ENCODE measurements around the gene SLC16A10. TPM values are rescaled to one million over a fixed set of nuclear protein-coding genes. Genes with fewer than 3 reads are reported as not detected.
"Not testable (repeated sequence)": the region's sequence is repeated elsewhere in the genome, so short reads cannot be mapped to it uniquely, and the experiment has no call there.

Gene SLC16A10
- total RNA-seq, 1 donor from 2014 or later = 20.8 TPM

DNA sequence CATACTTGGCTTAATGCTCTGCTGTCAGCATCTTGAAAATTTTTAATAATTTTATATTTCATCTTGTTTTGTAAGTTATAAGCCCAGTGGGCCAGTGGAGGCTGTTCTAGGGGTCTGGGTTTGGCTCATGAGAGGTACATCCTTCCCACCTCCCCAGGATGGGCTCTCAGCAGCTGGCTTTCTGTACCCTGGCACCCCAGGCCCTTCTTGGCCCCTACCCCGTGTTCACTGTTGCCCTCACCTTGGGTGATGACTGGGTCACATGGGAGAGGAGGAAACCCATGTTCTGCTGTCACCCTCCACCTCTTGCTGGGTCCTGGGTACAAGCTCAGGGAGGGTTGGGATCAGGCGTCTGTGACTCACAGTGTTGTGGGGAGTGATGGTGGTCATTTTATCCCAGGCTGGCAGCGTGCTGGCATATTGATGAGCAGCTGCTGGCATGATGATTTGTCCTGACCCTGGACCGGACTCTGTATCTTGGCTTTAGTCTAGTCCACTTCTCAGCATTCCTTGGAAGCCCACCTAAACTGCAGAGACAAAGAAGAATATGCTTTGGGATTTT, 34.6 kb downstream of the SLC16A10 start:
- ATAC-seq = no peak
- intact Hi-C loops (cut with micrococcal nuclease) = no loop called here
- no peak for DNase-seq

DNA sequence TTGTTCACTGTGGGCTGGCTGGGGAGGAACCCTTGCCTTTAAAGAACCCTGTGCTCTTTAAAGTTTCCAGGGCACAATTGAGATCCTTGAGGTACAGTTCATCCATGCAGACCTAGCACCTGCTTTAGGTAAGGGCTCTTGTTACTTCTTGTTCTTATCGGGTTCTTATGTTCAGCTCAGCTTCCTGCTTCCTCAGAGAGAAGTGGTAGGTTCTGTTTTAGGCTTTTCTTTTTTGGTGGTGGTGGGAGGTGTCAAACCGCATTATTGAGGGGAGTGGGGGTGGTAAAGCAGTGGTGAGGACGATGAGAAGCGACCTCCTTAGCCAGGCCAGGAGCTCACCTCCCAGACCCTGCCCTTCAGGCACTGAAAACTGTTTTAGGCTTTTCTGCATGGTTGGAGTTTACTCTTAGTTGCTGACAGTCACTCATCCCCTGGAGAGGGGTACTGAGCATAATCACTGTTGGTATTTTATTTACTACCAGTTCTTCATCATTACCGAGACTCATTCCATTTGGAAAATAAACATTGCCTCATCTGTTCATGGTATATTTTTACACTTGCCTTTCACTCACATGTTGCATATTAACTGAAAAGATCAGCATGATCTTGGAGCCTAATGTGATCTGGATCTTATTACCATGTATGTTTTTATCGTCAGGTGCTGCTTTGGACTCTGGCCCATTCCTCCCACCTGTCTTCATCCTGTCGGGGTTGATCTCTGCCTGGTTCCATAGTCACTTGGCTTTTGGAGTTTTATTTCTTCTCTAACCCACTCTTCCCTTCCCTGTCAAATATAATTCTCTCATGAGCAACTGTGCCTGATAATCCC, 35.4 kb downstream of the SLC16A10 start:
- DNase-seq (no peak), ATAC-seq (no peak)
- intact Hi-C loops (cut with micrococcal nuclease) = no loop called here

DNA sequence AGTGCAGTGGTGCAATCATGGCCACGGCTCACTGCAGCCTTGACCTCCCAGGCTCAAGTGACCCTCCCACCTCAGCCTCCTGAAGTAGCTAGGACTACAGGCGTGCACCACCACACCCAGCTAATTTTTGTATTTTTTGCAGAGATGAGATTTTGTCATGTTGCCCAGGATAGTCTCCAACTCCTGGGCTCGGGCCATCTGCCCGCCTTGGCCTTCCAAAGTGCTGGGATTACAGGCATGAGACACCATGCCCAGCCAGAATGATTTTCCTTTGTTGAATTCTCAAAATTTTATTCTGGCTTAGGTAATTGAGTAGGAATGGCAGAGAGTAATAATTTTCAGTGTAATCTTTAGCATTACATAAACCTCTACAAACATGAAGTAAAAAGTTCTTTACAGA, 37.1 kb downstream of the SLC16A10 start:
- ATAC-seq (no peak), DNase-seq (no peak)
- intact Hi-C loops (cut with micrococcal nuclease) = no loop called here

DNA sequence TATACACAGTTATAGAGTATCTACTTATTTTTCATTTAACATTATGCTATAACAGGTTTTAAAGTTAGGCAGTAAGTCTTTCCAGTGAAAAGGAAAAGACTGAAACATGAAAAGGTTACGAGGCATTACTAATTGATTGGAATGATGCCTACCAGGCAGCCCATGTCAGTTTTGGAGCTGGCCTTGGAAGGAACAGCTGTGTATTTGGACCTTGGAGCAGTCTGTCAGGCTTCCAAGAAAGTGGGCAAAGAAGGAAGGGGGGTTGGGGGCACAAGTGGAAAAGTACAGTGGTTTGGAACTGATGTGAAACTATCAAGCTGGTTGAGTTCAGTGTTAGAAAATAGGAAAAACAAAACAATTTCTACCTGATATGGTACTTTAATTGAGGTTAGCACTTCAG, 41.7 kb downstream of the SLC16A10 start:
- DNase-seq (peak; percentile 29), ATAC-seq (peak; percentile 93)
- intact Hi-C loops (cut with micrococcal nuclease) = no loop called here

DNA sequence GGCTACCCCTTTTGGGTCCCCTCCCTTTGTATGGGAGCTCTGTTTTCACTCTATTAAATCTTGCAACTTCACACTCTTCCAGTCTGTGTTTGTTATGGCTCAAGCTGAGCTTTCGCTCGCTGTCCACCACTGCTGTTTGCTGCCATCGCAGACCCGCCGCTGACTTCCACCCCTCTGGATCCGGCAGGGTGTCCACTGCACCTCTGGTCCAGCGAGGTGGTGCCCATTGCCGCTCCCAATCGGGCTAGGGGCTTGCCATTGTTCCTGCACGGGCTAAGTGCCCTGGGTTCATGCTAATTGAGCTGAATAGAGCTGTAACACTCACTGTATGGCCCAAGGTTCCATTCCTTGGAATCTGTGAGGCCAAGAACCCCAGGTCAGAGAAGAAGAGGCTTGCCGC, 43.7 kb downstream of the SLC16A10 start:
- ATAC-seq; intact Hi-C loops (cut with micrococcal nuclease); DNase-seq: not testable (repeated sequence)

DNA sequence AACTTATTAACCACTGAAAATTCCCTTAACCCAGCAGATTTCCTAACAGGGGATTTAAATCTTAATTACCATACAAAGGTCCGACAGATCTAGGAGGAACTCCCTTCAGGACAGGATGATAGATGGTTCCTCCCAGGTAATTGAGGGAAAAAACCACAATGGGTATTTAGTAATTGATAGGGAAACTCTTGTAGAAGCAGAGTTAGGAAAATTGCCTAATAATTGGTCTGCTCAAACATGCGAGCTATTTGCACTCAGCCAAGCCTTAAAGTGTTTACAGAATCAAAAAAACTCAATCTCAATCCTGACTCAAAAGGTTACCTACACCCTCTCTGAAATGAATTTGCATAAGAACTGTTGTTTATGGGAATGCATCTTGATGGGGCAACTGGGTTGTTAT, 45.4 kb downstream of the SLC16A10 start:
- DNase-seq; intact Hi-C loops (cut with micrococcal nuclease); ATAC-seq: not testable (repeated sequence)

DNA sequence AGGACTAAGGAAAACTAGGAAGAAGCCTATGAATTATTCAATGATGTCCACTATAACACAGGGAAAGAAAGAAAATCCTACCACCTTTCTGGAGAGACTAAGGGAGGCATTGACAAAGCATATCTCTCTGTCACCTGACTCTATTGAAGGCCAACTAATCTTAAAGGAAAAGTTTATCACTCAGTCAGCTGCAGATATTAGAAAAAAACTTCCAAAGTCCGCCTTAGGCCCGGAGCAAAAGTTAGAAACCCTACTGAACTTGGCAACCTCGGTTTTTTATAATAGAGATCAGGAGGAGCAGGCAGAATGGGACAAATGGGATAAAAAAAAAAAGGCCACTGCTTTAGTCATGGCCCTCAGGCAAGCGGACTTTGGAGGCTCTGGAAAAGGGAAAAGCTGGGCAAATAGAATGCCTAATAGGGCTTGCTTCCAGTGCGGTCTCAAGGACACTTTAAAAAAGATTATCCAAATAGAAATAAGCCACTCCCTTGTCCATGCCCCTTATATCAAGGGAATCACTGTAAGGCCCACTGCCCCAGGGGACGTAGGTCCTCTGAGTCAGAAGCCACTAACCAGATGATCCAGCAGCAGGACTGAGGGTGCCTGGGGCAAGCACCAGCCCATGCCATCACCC, 47.0 kb downstream of the SLC16A10 start:
- intact Hi-C loops (cut with micrococcal nuclease); DNase-seq; ATAC-seq: not testable (repeated sequence)

DNA sequence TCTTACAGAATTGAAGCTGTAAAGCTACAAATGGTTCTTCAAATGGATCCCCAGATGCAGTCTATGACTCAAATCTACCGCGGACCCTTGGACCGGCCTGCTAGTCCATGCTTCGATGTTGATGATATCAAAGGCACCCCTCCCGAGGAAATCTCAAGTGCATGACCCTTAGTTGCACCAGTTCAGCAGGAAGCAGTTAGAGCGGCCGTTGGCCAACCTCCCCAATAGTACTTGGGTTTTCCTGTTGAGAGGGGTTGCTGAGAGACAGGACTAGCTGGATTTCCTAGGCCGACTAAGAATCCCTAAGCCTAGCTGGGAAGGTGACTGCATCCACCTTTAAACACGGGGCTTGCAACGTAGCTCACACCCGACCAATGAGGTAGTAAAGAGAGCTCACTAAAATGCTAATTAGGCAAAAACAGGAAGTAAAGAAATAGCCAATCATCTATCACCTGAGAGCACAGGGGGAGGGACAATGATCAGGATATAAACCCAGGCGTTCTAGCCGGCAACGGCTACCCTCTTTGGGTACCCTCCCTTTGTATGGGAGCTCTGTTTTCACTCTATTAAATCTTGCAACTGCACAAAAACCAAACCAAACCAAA, 50.3 kb downstream of the SLC16A10 start:
- ATAC-seq; intact Hi-C loops (cut with micrococcal nuclease); DNase-seq: not testable (repeated sequence)

DNA sequence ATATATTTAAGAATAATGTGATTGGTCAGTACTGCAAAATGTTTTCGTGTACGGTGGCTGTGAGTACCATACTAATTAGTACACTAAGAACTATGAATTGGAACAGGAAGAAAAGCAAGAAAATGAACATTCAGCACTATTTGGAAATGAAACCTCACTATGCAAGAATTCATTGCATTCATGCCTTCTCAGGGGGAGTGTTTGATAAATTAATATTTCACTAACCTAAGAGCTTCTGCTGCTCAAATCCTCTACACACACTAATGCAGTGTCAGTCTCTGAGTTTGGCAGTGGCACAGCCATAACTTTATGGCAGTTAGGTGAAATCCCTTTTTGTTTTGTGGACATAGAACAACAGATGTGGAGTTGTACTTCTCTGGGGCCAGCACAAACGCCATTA, 60.1 kb downstream of the SLC16A10 start:
- no peak for ATAC-seq
- intact Hi-C loops (cut with micrococcal nuclease) = no loop called here
- DNase-seq = no peak

DNA sequence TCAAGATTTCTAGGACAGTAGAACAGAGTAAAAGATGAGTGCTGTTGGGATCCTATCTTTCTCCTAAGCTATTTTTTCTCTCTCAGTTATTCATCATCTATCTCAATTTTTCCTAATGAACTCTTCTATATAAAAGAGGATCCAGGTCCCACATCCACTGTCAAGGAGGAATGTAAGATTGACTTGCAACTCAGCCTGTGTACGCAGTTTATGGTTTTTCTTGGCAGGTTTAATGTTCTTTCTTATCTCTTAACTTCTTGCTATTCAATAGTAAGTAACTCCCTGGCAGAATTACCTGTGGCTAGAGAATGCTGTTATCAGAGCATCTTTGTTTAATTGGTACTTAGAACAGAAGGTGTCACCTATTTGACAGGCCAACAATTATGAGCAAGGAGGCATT, 60.8 kb downstream of the SLC16A10 start:
- ATAC-seq (no peak), DNase-seq (no peak)
- intact Hi-C loops (cut with micrococcal nuclease) = no loop called here

DNA sequence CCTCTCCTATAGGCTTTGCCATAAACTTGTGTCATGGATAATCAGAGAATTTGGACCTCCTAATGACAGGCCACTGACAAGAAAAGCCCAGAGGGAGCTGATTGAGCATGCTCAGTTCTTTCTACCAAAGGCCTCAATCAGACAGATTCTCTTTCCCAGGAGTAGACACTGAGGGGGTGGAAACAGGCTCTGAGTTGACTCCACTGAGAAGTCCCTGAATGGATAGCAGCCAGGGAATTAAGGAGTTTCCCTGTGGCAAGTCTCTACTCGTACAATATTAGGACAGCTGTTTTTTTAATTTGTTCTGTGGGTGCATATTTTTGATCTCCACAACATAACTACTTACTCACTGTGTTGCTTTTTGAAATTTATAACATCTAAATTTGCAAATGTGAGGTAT, 63.3 kb downstream of the SLC16A10 start:
- ATAC-seq (no peak), DNase-seq (no peak)
- intact Hi-C loops (cut with micrococcal nuclease) = no loop called here

DNA sequence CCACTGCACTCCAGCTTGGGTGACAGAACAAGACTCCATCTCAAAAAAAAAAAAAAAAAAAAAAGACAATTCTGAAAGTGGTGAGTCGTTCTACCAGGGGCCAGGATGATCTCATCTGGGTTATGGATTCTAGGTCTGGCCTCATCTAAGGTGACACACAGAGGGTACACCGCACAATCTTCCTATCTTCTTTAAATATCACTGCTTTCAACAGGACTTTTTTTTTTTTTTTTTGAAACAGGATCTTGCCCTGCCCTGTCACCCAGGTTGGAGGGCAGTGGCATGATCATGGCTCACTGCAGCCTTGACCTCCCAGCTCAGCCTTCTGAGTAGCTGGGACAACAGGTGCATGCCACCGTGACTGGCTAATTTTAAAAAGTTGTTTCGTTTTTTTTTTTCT, 67.7 kb downstream of the SLC16A10 start:
- intact Hi-C loops (cut with micrococcal nuclease) = no loop called here
- no peak for ATAC-seq

DNA sequence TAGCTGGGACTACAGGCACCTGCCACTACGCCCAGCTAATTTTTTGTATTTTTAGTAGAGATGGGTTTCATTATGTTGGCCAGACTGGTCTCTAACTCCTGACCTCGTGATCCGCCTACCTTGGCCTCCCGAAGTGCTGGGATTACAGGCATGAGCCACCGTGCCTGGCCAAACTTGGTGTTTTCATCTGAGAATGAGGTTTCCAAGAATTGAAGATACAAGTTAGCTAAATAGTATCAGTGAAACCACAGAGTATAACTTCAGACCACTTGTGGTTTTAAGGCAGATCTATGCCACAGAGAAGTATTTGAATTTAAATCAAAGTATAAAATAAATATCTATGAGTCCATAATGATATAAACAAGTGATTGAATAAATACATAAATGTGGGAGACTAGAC, 70.1 kb downstream of the SLC16A10 start:
- ATAC-seq = no peak
- intact Hi-C loops (cut with micrococcal nuclease) = no loop called here
- DNase-seq = no peak

More for the DNA sequence above, 67.7 kb downstream of the SLC16A10 start:
- no peak for DNase-seq

DNA sequence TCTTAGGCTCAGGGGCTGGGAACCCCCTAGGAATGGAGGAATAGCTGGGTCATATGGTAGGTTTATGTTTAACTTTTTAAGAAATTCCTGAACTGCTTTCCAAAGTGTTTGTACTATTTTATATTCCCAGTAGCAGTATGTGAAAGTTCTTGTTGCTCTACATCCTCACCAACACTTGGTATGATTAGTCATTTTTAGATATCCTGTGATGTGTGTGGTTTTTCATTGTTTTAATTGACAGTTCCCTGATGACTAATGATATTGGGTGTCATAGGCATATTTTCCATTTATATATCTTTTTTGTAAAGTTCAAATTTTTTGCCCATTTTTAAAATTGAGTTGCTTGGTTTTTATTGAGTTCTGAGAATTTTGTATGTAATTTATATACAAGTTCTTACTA, 72.3 kb downstream of the SLC16A10 start:
- no peak for ATAC-seq

DNA sequence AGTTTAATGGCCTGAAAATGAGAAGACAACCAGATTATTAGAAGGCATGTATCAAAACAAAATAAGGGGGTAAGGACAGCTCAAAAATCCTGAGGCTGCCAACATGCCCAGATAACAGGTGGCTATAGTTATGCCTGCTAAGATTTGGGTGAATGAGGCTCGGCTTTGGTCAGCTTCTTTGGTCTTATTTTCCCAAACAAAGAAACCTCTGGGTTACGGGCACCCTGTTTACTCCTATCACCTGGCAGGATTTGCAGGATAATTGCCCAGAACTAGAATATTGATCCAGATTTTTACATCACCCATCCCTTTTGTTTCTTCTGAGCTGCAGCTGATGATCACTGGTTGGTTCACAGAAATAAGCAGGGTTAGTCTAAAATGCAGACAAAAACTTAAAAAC, 74.3 kb downstream of the SLC16A10 start:
- DNase-seq (no peak), ATAC-seq (no peak)
- intact Hi-C loops (cut with micrococcal nuclease) = no loop called here

More for the DNA sequence above, 72.3 kb downstream of the SLC16A10 start:
- intact Hi-C loops (cut with micrococcal nuclease) = no loop called here
- no peak for DNase-seq

DNA sequence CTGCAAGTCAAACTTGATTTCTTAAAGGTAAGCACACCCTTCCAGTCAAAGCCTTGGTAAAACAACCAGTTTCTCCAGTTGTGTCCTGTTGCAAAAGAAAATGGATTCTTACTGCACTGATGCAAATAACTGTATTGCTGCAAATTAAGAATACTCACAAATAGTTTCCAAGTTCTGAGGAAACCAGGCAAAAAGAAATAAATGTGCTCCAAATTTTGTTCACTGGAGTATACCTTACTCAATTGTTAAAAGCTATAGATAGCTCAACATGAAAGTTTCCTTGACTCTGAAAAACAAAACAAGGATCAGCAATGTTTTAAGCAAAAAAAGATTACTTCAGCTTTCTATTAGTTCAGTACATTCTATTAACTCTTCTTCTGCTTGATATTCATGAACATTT, 75.2 kb downstream of the SLC16A10 start:
- DNase-seq (no peak), ATAC-seq (no peak)
- intact Hi-C loops (cut with micrococcal nuclease) = no loop called here

DNA sequence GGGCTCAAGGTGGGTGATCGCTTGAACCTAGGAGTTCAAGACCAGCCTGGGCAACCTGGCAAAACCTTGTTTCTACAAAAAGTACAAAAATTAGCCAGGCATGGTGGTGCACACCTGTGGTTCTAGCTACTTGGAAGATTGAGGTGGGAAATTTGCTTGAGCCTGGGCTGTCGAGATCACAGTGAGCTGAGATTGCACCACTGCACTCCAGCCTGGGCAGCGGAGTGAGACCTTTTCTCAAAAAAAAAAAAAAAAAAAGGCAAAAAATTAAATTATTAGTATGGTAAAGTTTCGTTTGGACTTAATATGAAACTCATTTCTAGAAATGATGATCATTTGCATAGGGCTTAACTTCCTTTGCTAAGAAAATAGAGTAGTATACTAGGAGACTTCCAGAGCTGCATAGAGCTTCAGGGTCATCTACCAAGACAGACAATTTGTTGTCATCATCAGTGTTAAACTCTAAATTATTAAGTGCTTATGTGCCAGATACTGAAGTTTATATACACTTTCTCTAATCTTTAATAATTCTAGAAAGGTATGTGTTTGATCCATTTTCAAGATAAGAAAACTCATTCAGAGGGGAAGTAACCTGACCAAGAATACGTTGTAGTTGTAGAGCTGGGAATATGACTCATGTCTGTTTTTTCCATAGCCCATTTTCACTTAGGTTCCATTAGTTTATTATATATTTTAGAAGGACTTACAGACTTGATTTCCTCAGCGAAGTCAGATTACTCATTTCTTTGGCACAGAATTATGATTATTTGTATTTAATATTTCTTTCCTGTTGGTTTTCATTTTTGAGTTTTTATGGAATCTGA, 84.5 kb downstream of the SLC16A10 start:
- intact Hi-C loops (cut with micrococcal nuclease) = no loop called here
- ATAC-seq (no peak), DNase-seq (no peak)

DNA sequence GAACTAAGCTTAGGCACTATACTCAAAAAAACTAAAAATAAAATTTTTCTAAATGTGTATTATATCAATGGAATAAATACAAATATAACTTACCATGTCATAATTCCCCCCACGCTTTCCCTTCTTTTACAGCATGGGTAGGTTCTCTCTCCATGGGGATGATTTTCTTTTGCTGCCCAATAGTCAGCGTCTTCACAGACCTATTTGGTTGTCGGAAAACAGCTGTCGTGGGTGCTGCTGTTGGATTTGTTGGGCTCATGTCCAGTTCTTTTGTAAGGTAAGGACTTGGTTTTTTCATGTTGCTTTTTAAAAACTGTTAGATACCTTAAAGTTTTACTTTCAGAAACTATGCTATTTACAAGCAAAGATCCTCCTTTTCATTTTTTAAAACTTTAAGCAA, 85.3 kb downstream of the SLC16A10 start:
- no peak for DNase-seq
- intact Hi-C loops (cut with micrococcal nuclease) = no loop called here
- no peak for ATAC-seq

DNA sequence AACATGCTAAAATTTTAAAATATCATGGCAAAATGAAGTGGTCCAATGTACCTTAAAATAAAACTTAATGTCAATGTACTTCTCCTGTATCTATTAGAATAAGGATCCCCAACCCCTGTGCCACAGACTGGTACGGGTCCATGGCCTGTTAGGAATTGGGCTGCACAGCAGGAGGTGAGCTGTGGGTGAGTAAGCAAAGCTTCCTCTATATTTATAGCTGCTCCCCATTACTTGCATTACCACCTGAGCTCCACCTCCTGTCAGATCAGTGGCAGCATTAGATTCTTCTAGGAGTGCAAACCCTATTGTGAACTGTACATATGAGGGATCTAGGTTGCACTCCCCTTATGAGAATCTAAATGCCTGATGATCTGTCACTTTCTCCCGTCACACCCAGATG, 86.0 kb downstream of the SLC16A10 start:
- intact Hi-C loops (cut with micrococcal nuclease) = no loop called here
- ATAC-seq (no peak), DNase-seq (no peak)
